ENCODE data around the gene MICOS13.

DNA sequence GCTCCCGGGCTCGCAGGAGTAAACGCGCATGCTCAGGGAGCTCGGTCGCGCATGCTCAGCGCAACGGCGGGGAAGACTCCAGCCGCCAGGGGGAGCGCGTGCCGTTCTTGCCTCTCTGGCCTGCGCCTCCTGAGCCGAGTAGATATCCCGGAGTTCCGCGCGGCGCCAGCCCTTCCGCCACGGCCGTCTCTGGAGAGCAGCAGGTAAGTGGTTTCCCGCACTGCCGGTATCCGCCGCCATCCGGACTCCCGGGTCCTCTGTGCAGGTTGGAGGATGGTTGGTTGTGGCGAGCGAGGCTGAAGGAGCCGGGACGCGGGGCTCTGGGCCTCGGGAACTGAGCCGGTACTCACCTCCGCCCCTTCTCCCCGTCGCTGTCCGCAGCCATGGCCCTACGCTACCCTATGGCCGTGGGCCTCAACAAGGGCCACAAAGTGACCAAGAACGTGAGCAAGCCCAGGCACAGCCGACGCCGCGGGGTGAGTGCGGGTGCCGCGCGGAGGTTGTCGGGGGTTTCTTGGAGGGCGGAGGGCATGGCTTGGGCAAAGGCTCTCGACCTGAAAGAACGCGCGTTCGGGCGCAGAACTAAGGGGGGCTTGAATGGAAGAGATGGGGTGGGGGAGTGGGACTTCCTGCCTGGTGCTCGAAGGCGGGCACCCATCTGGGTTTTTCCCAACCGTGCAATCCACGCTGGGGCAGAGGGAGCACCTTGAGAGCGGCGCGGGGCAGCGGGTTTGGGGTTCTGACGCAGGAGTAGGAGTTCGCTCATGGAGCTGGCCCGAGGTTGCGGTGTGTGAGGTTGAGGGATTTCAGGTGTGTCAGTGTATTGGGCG, 10.0 kb upstream of the MICOS13 start, which contains the start of gene RPL36:
- TF ChIP-seq, protein P1, sequence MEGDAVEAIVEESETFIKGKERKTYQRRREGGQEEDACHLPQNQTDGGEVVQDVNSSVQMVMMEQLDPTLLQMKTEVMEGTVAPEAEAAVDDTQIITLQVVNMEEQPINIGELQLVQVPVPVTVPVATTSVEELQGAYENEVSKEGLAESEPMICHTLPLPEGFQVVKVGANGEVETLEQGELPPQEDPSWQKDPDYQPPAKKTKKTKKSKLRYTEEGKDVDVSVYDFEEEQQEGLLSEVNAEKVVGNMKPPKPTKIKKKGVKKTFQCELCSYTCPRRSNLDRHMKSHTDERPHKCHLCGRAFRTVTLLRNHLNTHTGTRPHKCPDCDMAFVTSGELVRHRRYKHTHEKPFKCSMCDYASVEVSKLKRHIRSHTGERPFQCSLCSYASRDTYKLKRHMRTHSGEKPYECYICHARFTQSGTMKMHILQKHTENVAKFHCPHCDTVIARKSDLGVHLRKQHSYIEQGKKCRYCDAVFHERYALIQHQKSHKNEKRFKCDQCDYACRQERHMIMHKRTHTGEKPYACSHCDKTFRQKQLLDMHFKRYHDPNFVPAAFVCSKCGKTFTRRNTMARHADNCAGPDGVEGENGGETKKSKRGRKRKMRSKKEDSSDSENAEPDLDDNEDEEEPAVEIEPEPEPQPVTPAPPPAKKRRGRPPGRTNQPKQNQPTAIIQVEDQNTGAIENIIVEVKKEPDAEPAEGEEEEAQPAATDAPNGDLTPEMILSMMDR (IDR thresholded peaks at IDR 0.05 in 8 of 11, conservative IDR thresholded peaks at IDR 0.05 in 3 of 11): peak; percentile 97 to 100 (median 99)
- peak; percentile 98 to 99 (median 99) for TF ChIP-seq POLR2AphosphoS5 (IDR thresholded peaks at IDR 0.05)
